ENCODE measurements around the gene EIF2S1. TPM values are rescaled to one million over a fixed set of nuclear protein-coding genes. Genes with fewer than 3 reads are reported as not detected.

Gene EIF2S1
- total RNA-seq, 1 donor from 2014 or later, result 93.1 TPM

DNA sequence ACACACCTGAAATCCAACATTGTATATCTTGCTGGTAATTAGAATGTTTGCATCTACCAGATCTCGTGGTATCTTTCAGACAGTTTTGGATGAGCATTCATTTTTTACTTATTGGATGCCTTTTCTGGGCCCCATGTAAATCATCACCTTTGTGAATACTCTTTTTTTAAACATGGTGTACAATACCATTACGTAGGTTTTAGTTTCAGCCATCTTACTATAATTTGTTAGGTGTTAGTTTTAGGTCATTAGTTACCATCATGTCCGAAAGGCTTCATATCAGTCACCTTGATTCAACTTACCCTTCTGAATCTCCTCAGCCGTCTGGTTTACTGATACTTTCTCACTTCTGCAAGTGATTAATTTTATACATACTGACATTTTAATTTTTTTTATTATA, 5.3 kb downstream of the EIF2S1 start:
- intact Hi-C loops (cut with DNase I), result no loop called here

DNA sequence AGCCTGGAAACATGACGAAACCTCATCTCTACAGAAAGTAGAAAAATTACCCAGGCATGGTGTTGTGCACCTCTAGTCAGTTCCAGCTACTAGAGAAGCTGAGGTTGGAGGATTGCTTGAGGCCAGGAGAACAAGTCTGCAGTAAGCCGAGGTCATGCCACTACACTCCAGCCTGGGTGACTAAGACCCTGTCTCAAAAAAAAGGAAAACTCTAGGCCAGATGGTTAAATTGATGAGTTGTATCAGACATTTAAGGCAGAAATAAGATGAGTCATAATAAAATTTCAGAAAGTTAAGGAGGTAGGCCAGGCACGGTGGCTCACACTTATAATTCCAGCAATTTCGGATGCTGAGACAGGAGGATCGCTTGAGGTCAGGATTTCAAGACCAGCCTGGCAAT, 10.7 kb downstream of the EIF2S1 start:
- intact Hi-C loops (cut with DNase I), result no loop called here
- ATAC-seq (ENCODE audit: poor library complexity) (no peak), DNase-seq (no peak)

More for the DNA sequence above, 5.3 kb downstream of the EIF2S1 start:
- ATAC-seq (ENCODE audit: poor library complexity) (no peak), DNase-seq (no peak)

DNA sequence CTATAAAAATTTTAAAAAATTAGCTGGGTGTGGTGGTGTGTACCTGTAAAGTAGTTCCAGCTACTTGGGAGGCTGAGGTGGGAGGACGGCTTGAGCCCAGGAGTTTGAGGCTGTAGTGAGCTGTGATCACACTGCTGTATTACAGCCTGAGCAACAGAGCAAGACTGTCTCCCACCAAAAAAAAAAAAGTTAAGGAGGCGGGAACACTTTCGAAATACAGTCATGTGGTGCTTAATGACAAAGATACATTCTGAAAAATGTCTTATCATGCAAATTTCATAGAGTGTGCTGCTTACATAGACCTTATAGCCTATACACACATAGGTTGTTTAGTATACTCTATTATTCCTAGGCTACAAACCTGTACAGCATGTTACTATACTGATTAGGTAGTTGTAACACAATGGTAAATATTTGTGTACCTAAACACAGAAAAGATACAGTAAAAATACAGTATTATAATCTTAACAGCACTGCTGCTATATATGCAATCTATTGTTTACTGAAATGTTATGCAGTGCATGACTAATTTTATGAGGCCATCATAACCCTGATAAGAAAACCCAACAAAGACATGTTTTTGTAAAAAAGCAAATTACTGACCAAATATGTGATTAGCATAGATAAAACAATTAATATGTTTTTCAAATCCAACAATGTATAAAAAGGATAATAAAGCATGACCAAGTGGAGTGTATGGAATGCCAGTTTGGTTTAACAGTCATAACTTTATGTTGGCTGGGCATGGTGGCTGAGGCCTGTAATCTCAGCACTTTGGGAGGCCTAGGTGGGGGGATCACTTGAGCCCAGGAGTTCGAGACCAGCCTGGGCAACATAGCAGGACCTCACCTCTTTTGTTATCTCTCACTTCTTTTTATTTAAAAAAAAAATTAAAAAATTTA, 11.4 kb downstream of the EIF2S1 start:
- ATAC-seq (ENCODE audit: poor library complexity) (no peak), DNase-seq (no peak)
- intact Hi-C loops (cut with DNase I), result no loop called here

GRCh38 chr14:67372833-67373232, 12.7 kb downstream of the EIF2S1 start:
- intact Hi-C loops (cut with DNase I), result no loop called here
- ATAC-seq (ENCODE audit: poor library complexity) (no peak), DNase-seq (no peak)

- DNase-seq, result no peak
- ATAC-seq (ENCODE audit: poor library complexity), result no peak
- intact Hi-C loops (cut with DNase I), result no loop called here
Observed at GRCh38 chr14:67373347-67373746, 13.2 kb downstream of the EIF2S1 start.

DNA sequence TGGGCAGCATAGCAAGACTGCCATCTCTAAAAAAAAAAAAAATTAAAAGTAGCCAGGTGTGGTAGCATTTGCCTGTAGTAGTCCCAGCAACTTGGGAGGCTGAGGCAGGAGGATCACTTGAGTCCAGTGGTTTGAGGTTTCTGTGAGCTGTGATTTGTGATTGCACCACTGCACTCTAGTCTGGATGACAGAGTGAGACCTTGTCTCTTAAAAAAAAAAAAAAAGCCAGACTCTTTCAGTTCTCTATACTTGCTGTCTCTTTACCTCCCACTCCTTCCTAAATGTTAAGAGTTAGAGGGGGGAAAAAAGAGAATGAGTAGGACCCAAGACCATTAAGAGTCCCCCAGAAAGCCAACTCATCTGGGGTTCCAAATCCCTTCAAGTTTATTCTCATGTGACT, 17.8 kb downstream of the EIF2S1 start:
- intact Hi-C loops (cut with DNase I), result no loop called here
- DNase-seq, result no peak
- ATAC-seq (ENCODE audit: poor library complexity), result no peak

DNA sequence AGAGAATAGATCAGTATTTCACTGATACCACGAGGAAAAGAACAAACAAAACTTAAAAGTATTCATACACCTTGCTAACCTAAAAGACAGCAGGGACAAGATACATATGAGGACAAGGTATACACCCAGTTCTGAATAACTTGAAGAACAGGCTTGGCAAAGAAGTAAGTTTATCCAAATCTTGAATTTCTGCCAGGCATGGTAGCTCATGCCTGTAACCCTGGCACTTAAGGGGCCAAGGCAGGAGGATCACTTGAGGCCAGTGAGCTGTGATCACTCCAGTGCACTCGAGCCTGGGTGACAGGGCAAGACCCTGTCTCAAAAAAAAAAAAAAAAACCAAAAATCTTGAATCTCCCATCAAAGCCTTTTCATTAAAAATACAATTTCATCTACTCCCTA, 25.0 kb downstream of the EIF2S1 start:
- DNase-seq (no peak), ATAC-seq (ENCODE audit: poor library complexity) (peak; percentile 83)
- intact Hi-C loops (cut with DNase I), result no loop called here

DNA sequence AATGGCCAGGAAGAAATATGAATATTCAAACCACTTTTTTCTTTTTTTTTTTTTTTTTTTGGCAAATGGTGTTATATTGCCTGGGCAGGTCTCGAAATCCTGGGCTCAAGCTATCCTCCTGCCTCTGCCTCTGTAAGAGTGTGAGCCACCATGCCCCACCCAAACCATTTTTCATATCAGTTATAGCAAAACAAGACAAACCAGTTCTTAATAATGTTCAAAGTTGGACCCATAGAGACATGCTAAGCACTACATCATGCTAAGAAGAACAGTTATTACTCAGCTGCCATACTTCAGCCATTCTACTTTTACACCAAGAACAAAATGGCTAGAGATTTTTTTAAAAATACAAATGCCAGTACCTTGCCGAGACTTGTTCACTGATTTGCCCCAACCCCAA, 25.5 kb downstream of the EIF2S1 start:
- intact Hi-C loops (cut with DNase I), result no loop called here
- ATAC-seq (ENCODE audit: poor library complexity), result no peak
- DNase-seq, result no peak

- intact Hi-C loops (cut with DNase I), result no loop called here
- ATAC-seq (ENCODE audit: poor library complexity), result no peak
- DNase-seq, result no peak
Observed at GRCh38 chr14:67387195-67387594, 27.1 kb downstream of the EIF2S1 start.

- intact Hi-C loops (cut with DNase I), result no loop called here
- ATAC-seq (ENCODE audit: poor library complexity) (no peak), DNase-seq (no peak)
Observed at GRCh38 chr14:67389275-67389674, 29.1 kb downstream of the EIF2S1 start.

GRCh38 chr14:67389811-67390534, 29.8 kb downstream of the EIF2S1 start:
- intact Hi-C loops (cut with DNase I), result no loop called here
- DNase-seq (no peak), ATAC-seq (ENCODE audit: poor library complexity) (no peak)

GRCh38 chr14:67391268-67391667, 31.1 kb downstream of the EIF2S1 start:
- ATAC-seq (ENCODE audit: poor library complexity) (no peak), DNase-seq (no peak)
- intact Hi-C loops (cut with DNase I), result no loop called here

DNA sequence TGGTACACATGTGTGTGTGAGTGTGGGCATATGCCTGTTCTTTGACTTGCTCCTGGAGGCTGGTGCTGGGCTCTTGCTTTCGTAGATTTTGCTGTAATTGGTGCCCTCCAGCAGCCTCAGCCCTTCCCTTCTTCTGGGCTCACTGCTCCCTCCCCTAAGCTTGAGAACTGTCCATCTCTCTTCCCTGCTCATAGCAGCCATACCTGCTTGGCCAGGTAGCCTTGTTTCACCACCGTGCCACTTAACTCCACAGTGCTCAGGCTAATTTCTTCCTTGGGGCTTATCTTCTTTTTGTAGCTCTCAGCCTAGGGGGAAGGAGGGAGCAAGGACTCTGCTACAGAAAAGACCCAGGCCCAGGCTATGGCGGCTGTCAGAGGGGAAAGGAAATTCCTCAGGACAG, 32.0 kb downstream of the EIF2S1 start:
- DNase-seq (no peak), ATAC-seq (ENCODE audit: poor library complexity) (no peak)
- intact Hi-C loops (cut with DNase I), result no loop called here

DNA sequence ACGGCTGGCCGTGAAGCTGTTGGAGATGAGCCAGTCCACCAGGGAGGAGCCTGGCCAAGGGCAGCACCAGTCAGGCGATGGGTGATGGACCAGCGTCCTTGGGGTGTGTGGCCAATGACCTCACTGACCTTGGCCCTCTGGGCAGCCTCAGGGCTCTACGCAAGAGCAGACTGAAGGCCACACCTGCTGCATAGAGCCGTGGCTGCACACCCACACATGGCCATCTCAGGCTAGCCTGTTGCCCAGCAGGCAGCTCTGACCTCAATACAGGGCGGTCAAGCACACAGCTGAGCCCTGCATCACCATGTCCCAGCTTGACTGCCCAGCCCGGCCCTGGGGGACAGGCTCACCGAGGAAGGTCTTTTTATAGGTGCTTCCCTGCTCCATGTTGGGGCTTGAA, 32.7 kb downstream of the EIF2S1 start:
- ATAC-seq (ENCODE audit: poor library complexity), result no peak
- intact Hi-C loops (cut with DNase I), result no loop called here
- DNase-seq, result no peak

- ATAC-seq (ENCODE audit: poor library complexity), result no peak
- intact Hi-C loops (cut with DNase I), result no loop called here
- DNase-seq, result no peak
Observed at GRCh38 chr14:67393689-67394088, 33.6 kb downstream of the EIF2S1 start.

GRCh38 chr14:67395086-67395875, 35.2 kb downstream of the EIF2S1 start:
- intact Hi-C loops (cut with DNase I), result no loop called here
- DNase-seq (no peak), ATAC-seq (ENCODE audit: poor library complexity) (no peak)

GRCh38 chr14:67395876-67396189, 35.7 kb downstream of the EIF2S1 start:
- DNase-seq (no peak), ATAC-seq (ENCODE audit: poor library complexity) (no peak)
- intact Hi-C loops (cut with DNase I), result no loop called here

DNA sequence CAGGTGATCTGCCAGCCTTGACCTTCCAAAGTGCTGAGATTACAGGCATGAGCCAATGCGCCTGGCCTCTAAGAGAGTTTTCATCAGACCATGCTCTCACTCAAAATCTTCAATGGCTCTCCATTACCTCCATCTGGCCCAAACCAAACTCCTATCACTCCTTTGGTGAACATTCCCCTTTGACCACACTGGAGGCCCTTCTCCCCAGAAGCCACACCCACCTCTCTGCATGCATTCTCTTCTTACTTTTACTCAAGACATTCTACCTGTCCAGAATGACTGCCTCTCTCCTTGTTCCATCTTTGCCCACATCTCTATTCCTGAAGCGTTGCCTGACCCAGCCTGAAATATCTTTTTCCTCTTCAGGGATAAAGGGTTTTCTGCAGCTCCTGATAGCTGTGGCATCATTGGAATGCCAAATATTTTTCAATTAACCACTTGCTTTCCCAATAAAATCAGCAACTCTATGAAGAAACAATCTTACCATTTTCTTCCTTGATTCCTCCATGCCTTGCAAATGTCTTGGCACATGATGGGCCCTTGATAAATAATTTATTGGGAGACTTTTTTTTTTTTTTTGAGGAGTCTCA, 36.3 kb downstream of the EIF2S1 start:
- no peak for DNase-seq
- intact Hi-C loops (cut with DNase I), result no loop called here
- no peak for ATAC-seq (ENCODE audit: poor library complexity)

GRCh38 chr14:67397536-67397935, 37.4 kb downstream of the EIF2S1 start:
- ATAC-seq (ENCODE audit: poor library complexity), result no peak
- intact Hi-C loops (cut with DNase I), result no loop called here
- no peak for DNase-seq

Measured in Right ventricle myocardium superior (tissue), 1 donor.